ENCODE data around the gene NUP62.

- TF ChIP-seq, protein P1, sequence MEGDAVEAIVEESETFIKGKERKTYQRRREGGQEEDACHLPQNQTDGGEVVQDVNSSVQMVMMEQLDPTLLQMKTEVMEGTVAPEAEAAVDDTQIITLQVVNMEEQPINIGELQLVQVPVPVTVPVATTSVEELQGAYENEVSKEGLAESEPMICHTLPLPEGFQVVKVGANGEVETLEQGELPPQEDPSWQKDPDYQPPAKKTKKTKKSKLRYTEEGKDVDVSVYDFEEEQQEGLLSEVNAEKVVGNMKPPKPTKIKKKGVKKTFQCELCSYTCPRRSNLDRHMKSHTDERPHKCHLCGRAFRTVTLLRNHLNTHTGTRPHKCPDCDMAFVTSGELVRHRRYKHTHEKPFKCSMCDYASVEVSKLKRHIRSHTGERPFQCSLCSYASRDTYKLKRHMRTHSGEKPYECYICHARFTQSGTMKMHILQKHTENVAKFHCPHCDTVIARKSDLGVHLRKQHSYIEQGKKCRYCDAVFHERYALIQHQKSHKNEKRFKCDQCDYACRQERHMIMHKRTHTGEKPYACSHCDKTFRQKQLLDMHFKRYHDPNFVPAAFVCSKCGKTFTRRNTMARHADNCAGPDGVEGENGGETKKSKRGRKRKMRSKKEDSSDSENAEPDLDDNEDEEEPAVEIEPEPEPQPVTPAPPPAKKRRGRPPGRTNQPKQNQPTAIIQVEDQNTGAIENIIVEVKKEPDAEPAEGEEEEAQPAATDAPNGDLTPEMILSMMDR (IDR thresholded peaks at IDR 0.05): no peak
- TF ChIP-seq POLR2AphosphoS5 (IDR thresholded peaks at IDR 0.05) (no peak), POLR2A (IDR thresholded peaks at IDR 0.05) (no peak)
Measured at GRCh38 chr19:49896863-49897621, 32.3 kb downstream of the NUP62 start, which contains the start of gene IL4I1.

All from breast epithelium (tissue), 3 donors.